Measurements from ENCODE around the gene LYPLA2.
"Not testable (repeated sequence)": the region's sequence is repeated elsewhere in the genome, so short reads cannot be mapped to it uniquely, and the experiment has no call there.

The LYPLA2 gene

DNA sequence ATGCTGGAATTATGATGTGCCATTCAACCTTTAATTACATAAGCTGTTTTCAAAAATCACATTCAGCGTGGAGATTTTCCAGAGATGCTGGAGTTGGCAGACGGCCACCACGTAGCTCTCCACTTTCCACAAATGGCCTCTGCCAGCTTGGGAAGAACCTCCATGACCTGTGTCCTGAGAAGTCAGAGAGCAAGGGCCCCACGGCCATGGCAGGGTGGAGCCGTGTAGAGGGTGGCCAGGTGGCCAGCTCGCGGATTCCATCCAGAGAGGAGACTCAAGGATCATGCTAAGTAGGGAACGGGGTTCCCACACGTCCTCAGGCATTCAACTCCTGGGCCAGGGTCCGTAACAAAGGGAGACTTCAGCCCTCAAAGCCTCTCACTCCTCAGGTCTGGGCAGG, 10.9 kb downstream of the LYPLA2 start:
- no peak for DNase-seq

- not testable (repeated sequence) for DNase-seq
Observed at GRCh38 chr1:23802809-23803342, 11.9 kb downstream of the LYPLA2 start.

GRCh38 chr1:23803674-23804073, 12.7 kb downstream of the LYPLA2 start:
- no peak for DNase-seq

DNA sequence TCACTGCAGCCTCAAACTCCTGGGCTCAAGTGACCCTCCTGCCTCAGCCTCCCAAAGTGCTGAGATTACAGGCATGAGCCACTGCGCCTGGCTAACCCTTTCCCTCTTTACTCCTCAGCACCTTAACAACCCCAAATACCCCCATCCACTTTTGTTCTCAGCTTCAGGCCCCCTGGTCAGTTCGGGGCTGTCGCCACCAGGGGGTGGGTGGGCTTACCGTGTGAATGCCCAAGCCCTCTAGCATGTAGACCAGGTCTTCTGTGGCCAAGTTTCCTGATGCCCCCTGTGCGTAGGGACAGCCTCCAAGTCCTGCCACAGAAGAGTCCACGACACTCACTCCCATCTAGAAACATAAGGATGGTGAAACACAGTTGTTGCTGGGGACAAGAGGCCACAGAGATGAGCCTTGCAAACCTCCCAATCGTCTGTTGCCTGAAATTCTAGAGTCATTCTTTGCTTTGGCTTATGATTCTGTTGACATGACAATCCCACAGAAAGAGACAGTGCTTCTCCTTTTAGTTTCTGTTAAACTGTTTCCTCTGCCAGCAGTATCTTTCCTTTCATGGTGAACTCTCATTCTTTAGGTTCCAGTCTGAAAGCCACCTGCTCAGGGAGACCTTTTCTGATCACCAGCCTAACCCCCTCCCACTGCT, 13.4 kb downstream of the LYPLA2 start:
- DNase-seq: no peak

DNA sequence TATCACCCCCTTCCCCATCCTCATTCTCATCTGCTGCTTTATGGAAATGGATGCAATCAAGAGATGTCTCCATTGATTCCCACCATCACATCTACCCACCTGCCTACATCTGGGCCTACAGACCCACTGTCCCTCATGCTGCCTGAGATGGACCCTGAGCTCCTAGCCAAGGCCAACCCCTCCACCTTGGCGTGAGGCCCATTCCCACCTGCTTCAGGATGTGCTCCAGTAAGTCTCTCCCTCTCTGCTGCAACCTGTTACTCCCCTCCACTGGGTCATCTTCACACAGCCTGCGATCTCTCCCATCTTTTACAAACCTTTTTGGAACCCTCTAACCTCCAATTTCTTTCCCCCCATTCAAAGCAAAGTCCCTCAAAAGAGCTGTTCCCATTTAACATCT, 14.1 kb downstream of the LYPLA2 start:
- DNase-seq: no peak

DNA sequence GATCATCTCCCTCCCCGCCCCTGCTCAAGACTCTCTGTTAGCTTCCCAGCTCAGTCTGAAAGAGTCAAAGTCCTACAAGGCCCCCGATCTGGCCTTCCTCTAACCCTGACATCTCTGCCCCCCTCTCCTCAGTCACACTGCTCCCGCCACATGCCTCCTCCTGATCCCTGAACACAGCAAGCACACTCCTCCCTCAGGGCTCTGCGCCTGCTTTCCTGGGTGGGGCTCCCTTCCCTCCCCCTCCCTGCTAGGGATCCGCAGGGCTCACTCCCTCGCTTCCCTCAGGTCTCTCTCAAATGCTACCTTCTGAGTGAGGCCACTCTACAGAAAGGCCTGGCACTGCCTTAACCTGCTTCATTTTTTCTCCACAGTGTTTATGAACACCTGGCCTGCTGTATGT, 15.3 kb downstream of the LYPLA2 start:
- no peak for DNase-seq

- DNase-seq: no peak
Observed at GRCh38 chr1:23807453-23807852, 16.5 kb downstream of the LYPLA2 start.

GRCh38 chr1:23809751-23810171, 18.8 kb downstream of the LYPLA2 start:
- no peak for DNase-seq

DNA sequence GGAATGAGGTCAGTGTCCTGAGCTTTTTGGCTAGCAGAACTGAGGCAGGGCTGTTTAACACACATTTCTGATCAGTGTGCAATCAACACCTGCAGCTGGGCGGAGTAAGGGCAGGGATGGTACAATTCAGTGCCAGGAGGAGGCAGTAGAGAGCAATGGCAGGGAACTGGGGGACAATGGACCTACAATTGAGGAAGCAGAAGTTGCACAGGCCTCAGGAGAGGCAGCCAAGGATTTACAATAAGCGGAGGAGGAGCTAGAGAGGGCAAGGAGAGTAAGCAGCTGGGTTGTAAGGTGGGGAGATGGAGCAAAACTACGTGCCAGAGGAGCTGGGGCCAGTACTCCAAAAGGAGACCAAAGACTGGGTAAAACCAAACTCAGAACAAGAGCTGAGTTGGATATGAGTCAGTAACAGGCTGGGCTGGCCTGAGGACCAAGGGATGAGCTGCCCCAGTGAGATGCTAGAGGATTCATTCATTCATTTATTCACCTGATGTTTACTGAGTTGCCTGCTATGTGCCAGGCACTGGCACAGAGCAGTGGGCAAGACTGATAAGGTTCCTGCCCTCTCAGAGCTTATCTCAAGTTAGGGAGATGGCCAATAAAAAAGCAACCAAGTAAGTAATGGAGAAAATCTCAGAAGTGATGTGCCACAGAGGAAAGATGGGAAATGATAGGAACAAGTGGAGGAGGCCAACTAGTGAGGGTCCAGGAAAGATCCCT, 20.0 kb downstream of the LYPLA2 start:
- no peak for DNase-seq

- no peak for DNase-seq
Observed at GRCh38 chr1:23814016-23814415, 23.1 kb downstream of the LYPLA2 start.

GRCh38 chr1:23816361-23816760, 25.4 kb downstream of the LYPLA2 start:
- no peak for DNase-seq

- no peak for DNase-seq
Observed at GRCh38 chr1:23816906-23817305, 26.0 kb downstream of the LYPLA2 start.

- DNase-seq: no peak
Observed at GRCh38 chr1:23817633-23818032, 26.7 kb downstream of the LYPLA2 start.

DNA sequence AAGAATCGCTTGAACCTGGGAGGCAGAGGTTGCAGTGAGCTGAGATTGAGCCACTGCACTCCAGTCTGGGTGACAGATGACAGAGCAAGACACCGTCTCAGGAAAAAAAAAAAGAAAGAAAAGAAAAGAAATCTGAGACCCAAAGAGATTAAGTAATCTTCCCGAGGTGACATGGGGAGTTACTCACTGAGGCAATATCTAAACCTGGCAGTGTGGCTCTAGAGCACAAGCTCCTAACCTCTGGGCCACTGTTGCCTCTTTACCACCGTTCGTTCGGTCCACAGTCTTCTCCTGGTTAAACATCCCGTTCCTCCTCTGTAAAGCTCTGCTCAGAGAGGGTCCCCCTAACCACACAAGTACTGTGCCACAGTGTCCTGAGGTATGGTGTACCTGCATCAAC, 32.8 kb downstream of the LYPLA2 start:
- DNase-seq: no peak

- DNase-seq: no peak
Observed at GRCh38 chr1:23824711-23825075, 33.7 kb downstream of the LYPLA2 start.

DNA sequence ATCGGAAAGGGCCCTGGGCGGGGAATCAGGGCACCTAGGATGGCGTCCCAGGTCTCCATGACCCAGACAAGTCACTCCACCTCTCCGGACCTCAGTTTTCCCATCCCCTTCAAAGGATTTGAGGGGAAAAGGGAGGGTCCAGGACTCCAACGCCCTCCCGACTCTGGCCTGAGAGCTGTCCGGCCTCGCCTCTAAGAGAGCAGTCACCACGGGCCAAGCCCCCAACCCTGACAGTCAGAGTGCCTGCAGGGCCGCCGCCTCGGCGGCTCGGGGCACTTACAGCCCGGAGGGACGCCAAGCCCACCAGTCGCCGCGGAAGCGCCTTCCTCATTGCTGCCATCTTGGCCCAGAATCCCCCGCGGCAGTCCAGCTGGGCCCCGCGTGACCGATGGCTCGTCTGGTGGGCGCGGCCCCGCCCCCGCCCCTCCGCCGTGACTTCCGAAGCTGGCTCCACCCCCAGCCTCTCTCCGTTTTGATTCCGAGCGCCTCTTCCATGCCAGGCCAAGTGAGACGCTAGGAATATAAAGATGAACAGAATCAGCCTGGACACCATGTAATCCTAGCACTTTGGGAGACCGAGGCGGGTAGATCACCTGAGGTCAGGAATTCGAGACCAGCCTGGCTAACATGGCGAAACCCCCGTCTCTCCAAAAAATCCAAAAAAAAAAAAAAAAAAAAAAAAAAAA, 34.3 kb downstream of the LYPLA2 start, which contains the start of gene HMGCL:
HMGCL (minus strand) TSS at position 354 of the 686 bp plus-strand sequence; CDS start at position 340, 14 bp downstream.
- DNase-seq: no peak

DNA sequence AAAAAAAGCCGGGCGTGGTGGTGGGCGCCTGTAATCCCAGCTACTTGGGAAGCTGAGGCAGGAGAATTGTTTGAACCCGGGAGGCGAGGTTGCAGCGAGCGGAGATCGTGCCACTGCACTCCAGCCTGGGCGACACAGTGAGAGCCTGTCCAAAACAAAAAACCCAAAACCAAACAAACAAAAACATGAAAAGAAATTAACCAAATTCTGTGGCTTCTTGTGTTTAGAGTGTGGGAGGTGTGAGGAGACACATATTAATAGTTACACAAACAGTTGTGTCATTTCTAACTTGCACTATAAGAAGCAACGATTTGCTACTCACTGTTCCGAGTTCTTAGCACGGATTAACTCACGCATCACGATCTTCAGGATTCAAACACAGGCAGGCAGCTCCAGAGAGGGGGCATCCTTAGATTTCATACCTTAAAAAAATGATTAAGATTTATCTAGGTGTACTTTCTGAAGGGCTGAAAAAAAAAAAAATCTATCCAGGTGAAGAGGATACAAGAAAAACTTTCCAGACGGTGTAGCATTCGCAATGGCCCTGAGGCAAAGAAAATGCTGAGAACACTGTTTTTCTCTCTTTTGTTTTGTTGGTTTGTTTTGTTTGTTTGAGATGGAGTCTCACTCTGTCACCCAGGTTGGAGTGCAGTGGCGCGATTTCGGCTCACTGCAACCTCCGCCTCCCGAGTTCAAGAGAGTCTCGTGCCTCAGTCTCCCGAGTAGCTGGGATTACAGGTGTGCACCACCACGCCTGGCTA, 35.0 kb downstream of the LYPLA2 start:
- no peak for DNase-seq

DNA sequence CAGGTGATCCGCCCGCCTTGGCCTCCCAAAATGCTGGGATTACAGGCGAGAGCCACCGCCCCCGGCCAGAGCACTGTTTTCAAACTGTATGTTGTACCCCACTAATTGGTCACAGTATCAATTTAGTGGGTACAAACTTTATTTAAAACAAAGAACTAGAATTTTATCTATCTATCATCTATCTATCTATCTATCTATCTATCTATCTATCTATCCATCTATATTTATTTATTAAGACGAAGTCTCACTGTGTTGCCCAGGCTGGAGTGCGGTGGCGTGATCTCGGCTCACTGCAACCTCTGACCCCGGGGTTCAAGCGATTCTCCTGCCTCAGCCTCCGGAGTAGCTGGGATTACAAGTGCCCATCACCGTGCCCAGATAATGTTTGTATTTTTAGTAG, 35.6 kb downstream of the LYPLA2 start:
- not testable (repeated sequence) for DNase-seq

- DNase-seq: no peak
Observed at GRCh38 chr1:23827717-23828116, 36.8 kb downstream of the LYPLA2 start.

DNA sequence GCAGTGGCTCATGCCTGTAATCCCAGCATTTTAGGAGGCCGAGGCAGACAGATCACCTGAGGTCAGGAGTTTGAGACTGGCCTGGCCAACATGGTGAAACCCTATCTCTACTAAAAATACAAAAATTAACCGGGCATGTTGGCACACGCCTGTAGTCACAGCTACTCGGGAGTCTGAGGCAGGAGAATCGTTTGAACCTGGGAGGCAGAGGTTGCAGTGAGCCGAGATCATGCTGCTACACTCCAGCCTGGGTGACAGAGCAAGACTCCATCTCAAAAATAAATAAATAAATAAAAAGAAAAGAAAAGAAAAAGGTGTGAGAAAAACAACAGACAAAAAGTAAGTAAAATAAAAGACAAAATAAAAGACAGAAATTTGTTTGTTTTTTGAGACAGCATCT, 43.2 kb downstream of the LYPLA2 start:
- DNase-seq: not testable (repeated sequence)

GRCh38 chr1:23836037-23836436, 45.1 kb downstream of the LYPLA2 start:
- no peak for DNase-seq

- DNase-seq: no peak
Observed at GRCh38 chr1:23837908-23838307, 47.0 kb downstream of the LYPLA2 start.

DNA sequence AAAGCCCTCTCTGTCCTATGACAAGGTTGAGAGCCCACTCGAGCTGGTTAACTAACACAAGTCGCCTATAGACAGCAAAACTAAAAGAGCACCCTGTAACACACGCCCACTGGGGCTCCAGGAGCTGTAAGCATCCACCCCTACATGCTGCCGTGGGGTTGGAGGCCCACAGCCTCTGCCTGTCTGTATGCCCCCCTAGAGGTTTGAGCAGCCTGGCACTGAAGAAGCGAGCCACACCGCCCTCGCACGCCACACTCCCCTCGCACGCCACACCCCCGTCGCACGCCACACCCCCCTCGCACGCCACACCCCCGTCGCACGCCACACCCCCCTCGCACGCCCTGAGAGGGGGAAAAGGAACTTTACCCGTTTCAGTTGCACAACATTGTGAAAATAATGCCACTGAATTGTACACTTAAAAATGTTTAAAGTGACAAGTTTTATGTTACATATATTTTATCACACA, 47.5 kb downstream of the LYPLA2 start:
- DNase-seq: no peak
